Ishikawa (cell line): ENCODE data around the gene SLC25A31.

Source experiments
- CEBPB ChIP-seq: IDR thresholded peaks from 2 replicates; pipeline ENCODE4 v1.6.1; 2012
- CREB1 ChIP-seq: IDR thresholded peaks from 2 replicates; pipeline ENCODE4 v1.6.1; 2012; ENCODE audit warnings: low read depth
- EGR1 ChIP-seq: IDR thresholded peaks from 2 replicates; pipeline ENCODE4 v1.6.1; 2012
- FOXM1 ChIP-seq: IDR thresholded peaks from 2 replicates; pipeline ENCODE4 v1.6.1; 2012; ENCODE audit warnings: low read depth, borderline replicate concordance
- NFIC ChIP-seq: IDR thresholded peaks from 2 replicates; pipeline ENCODE4 v1.6.1; 2012
- RAD21 ChIP-seq: IDR thresholded peaks from 2 replicates; pipeline ENCODE4 v1.6.1; 2012; ENCODE audit warnings: low read depth
- REST ChIP-seq: IDR thresholded peaks from 2 replicates; pipeline ENCODE4 v1.6.1; 2012; ENCODE audit warnings: low read depth, mild to moderate bottlenecking
- TAF1 ChIP-seq: IDR thresholded peaks from 2 replicates; pipeline ENCODE4 v1.6.1; 2012; ENCODE audit warnings: low read depth, mild to moderate bottlenecking
- TCF12 ChIP-seq: IDR thresholded peaks from 2 replicates; pipeline ENCODE4 v1.6.1; 2012; ENCODE audit warnings: low read depth
- TEAD4 ChIP-seq: IDR thresholded peaks from 2 replicates; pipeline ENCODE4 v1.6.1; 2012
- ZBTB7A ChIP-seq: IDR thresholded peaks from 2 replicates; pipeline ENCODE4 v1.6.1; 2012; ENCODE audit warnings: low read depth

DNA sequence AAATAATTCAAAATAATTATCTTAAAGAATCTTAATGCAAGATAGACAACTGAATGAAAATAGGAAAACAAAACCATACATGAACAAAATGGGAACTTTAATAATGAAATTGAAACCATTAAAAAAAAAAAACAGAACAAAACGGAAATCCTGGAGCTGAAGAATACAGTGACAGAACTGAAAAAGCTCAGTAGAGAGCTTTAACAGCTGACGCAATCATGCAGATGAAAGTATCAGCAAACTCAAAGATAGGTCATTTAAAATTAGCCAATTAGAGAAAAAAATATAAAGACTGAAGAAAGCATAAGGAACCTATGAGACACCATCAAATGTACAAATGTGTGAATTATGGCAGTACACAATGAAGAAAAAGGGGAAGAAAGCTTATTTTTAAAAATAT lies 18.8 kb downstream of the SLC25A31 start:
- no peak for TF ChIP-seq CREB1
- TF ChIP-seq RAD21, result no peak
- TF ChIP-seq TEAD4, result no peak
- TF ChIP-seq CEBPB, result 0 out of 2 replicates have a peak, but pooled peaks have one; percentile 20
- no peak for TF ChIP-seq REST
- TF ChIP-seq FOXM1, result no peak
- TF ChIP-seq TAF1, result no peak
- TF ChIP-seq NFIC, result no peak
- no peak for TF ChIP-seq TCF12
- TF ChIP-seq EGR1, result no peak
- TF ChIP-seq ZBTB7A, result no peak
